GM19372 (cell line): ENCODE measurements around the gene SGTB.
"Not testable (repeated sequence)": the region's sequence is repeated elsewhere in the genome, so short reads cannot be mapped to it uniquely, and the experiment has no call there.

Source experiments
- ATAC-seq: cut with Tn5 transposase; IDR thresholded peaks from one replicate; pipeline ENCODE4 v1.9.1; 2021; ENCODE audit warnings: mild to moderate bottlenecking, low read depth, moderate library complexity; ENCODE audit not compliant: unreplicated experiment

The SGTB gene

DNA sequence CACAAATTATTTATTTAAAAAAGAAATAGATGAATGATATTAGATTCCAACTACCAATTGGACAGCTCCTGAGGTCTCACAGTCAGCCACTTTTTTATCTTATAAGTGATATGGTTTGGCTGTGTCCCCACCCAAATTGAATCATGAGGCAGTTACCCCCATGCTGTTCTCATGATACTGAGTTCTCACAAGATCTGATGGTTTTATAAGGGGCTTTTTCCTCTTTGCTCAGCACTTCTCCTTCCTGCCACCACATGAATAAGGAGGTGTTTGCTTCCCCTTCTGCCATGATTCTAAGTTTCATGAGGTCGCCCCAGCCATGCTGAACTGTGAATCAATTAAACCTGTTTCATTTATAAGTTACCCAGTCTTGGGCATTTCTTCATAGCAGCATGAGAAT lies 13.0 kb upstream of the SGTB start:
- ATAC-seq: no peak

DNA sequence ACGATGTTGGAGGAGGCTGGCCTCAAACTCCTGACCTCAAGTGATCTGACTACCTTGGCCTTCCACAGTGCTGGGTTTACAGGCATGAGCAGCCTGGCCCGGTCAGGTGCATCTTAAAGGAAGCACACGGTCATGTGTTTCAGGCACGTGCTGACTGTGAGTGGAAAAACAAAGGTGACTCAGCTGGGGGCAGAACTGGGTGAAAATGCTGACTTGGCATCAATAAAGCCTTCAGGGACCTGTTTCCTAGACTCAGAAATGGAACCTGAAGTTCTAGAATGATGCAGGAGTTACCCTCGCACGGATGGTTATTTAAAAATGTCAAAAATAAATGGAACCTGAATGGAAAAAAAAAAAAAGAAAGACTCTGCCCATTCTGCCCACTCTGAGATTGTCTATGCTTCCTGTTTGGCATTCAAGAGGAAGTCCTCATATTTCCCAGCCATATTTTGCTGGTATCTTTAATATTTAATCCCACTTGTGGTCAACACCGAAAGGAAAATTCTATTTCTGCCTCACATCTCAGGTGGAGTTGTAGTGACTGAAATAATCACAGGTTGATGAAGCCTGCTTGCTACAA lies 12.4 kb upstream of the SGTB start:
- ATAC-seq: not testable (repeated sequence)

DNA sequence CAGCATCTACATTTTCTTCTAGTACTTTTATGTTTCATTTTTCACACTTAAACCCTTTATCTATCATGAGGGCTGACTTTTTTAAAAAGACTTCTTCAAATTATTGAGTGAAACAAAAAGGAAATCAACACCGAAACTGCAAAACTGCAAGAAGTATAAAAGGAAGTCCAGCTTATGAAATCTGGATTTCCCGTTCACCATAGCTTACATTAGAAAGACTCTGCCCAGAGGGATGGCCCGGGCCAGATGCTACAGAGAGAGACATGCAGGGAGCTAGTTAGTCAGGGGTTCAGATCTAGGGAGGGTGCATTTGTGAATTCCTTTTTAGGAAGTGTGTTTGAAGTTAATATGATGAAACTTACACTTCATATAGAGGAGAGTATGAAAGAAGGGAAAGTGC lies 10.1 kb upstream of the SGTB start:
- not testable (repeated sequence) for ATAC-seq

DNA sequence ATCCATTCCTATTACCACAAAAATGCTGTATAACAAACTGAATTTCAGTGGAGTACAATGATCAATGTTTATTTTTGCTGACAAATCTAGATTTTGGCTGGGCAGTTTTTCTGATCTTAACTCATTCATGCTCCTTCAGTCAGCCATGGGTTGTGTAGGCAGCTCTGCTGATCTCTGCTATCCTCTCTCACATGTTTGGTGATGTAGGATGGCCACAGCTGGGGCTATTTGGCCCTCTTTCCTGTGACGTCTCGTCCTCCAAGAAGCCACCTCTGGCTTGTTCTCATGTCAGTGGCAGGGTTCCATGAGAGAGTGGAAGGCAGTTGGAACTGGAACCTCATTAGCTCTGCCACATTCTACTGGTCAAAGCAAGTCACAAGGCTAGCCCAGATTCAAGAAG lies 9.0 kb upstream of the SGTB start:
- ATAC-seq: no peak

DNA sequence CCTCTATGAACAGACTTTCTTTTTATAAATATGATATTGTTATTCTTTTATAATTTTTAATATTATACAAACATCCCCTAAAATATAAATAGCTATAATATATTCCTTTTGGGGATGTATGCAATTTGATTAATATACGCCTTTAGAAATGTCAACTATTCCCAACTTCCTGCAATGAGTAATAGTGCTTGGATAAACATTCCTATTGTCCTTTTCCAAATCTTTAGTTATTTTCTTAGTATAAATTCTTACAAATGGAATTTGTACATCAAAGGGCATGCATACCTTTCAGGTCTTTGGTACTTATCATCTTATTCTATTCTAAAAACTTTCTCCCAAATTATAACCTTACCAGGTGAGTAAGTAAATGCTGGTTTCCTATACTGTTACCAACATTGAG lies 6.3 kb upstream of the SGTB start:
- no peak for ATAC-seq

DNA sequence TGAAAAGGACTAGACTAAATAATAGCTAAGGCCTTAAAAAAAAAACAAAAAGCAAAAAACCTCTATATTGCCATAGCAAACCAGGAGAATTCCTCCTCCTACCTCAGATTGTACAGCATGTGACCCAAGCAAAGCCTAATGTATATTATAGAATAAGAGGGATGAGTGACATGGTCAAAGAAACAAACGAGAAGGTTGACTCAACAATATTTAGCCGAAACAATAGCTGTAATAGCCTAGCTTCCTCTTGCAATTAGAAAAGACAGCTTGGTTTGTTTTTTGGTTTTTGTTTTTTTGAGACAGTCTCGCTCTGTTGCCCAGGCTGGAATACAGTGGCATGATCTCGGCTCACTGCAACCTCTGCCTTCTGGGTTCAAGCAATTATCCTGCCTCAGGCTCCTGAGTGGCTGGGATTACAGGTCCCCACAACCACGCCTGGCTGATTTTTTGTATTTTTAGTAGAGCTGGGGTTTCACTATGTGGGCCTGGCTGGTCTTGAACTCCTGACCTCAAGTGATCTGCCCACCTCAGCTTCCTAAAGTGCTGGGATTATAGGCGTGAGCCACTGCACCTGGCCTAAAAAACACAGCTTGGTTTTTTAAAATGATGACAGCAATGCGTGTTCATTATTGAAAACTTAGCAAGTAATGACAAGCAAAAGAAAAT lies 5.7 kb upstream of the SGTB start:
- no peak for ATAC-seq

DNA sequence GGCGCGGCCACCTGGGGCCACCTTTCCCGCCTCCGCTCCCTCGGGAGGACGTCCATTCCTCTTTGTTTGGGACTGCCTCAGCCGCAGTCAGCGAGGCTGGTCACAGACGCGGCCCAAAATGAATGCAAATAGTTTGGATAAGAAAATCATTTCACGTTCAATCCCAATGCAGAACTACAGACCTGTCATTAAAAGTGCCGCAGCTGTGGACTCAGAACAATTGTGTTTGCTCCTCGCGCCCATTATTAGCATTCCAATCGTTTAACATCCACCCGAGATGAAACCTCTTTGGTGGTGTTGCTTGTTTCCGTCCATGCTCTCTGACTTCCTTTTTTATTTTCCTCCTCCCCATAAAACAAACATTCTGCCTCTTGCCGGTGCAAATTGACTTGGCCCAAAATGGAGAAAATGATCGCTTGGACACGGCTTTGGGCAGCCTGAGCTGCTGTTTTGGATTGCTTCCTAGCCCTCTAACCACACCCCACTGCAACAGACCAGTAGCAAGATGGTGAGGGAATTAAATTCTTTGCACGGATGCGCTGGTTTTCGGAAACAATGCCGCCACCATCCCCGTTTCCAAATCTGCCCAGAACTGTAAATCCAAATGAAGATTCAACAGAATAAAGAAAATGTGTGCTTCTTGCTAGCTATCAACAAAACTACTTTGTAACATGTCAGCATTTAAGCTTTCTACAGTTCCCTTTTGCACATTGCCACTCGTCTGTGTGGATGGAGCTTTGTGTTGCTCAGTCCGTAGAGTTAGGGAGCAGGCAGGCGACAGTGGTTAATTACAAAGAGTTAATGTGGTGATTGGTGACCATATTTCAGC lies 880 bp upstream of the SGTB start:
- ATAC-seq: peak; percentile 1

DNA sequence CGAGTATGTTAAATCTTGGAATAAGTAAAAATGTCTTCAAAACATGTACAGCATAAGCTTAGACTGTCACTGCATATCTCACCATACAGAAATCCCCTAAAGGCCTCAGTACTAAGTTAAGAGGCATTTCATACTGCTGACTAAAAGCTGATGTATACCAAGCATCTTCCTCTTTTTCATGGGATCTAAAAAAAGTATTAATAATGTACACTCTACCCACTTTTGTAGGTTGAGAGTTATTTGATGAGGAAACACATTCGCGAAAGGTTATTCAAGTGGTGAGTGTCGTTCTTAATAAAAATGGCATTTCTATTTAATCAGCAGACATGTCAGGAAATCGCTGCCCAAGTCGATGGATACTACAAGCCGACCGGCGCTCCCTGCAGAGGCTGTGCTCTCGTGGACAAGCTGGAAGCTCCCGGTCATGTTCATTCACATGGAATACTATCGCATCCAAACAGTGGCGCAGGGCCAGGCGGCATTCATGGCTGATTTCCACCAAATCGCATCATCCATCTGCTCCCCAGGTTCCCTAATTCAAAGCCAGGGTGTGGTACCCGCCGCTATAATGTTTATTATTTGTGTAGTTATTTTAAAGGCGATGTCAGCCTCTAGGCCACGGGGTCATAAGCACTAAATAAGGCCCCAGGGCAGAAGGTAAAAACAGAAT lies 724 bp downstream of the SGTB start:
- peak; percentile 2 for ATAC-seq

DNA sequence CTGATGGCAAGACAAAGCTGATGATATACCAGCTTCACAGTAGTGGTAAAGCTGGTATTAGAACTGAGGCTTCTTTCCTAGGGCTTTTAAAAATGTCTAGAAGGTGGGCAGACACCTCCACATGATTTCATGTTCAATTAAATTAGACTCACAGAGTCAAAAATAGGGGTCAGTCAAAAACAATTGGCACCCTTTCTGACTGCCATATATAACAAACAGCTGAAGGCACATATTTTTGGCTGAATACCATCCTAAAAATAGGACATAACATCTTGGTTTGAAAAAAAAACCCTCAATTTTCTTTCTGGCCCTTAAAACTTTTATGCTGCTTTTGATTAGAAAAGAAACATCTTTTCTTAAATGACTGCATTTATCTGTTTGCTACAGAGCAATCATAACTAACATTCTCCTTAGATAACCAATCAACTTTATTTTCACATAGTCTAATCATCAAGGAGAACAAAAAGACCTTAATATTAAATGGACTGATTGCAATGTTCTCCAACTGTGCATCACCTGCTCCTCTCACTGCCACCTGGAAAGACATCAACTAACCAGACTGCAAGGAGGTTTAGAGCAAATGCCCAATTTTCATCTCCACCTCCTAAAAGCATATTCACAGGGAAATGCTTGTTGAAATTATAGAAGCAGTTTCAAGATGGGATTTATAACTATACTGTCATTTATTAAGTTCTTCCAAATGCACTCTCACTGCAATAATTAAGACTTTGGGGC lies 3.2 kb downstream of the SGTB start:
- no peak for ATAC-seq

DNA sequence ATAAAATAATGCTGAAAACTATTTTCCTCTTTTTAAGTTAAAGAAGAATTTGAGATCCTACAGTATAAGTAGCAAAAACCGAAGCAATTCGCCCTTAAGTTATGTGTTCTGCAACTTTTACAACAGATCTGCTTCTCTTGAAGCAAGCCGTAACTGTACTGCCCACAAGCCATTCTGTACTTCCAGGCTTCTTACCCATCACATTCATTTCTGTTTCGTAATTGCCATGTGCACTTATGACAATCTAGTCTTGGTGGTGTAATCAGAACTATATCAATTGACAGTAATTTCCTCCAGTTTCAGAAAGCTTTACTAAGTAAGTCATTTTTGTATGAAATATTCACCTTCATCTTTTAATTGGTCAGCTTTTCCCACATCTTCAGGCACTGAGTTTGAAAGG lies 13.8 kb downstream of the SGTB start:
- no peak for ATAC-seq

DNA sequence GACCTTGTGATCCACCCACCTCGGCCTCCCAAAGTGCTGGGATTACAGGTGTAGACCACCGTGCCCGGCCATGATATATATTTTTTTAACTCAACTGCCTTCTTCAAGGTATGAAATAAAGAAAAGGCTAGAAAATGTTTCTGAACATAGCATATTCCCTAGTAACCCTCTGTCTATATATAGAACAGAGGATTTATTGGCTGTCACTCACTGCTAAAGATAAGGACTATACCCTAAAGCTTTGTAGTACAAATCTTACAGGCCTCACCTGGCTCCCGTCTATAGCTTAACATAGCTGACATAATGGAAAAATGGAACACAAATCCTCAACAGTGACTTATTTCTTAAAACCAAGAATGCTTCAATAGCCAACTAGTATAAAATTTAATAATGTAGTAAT lies 14.2 kb downstream of the SGTB start:
- ATAC-seq: no peak

DNA sequence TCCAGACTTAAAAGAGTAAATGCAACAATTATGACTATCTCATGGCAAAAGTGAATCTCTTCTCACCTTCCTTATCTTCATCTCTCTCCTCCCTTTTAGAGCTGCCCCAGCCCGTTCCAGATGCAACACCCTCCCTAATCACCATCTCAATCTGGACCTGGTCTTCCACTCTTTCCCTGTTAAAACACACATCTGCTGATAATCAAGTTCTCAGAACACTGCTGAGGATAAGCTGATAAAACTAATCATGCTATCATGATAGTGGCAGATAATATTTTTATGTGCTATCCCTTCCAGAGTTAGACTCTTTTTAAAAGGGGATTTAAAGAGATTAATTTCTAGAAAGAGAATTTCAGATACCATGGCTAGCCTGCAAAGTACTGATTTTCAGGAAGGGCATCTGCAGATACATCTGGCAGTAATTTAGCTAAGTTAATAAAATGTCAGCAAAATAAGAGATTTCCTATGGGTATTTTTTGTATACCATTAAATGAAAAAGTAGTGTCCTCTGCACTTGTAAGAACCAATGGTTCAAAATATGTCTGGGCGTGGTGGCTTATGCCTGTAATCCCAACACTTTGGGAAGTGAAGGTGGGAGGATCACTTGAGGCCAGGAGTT lies 17.2 kb downstream of the SGTB start:
- ATAC-seq: no peak

DNA sequence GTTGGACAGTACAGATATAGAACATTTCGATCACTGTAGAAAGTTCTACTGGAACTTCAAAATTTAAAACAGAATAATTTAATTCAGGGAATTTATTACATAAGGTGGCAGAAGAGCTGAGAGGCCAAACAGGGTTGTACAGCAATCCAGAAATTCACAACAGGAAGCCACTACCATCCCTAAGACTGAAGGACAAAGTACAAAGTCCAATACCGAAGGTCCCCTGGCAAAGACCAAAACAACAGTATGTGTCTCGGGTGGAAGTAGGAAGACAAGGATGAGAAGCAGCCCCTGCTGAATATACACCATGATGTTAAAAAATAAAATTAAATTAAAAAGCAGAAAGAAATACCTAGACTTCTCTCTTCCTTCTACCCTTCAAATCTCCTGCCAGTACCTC lies 19.9 kb downstream of the SGTB start:
- ATAC-seq: no peak

DNA sequence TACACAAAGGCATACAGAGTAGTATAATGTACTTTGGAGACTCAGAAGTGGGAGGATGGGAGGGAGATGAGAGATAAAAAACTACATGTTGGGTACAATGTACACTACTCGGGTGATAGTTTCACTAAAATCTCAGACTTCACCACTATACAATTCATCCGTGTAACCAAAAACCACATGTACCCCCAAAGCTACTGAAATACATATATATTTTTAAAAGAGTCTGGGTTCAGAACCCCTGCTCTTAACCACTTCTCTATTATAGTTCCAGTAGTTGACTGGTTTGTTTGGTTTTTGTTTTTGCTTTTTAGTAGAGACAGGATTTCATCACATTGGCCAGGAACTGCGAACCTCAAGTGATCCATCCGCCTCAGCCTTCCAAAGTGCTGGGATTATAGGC lies 22.6 kb downstream of the SGTB start:
- ATAC-seq: no peak

DNA sequence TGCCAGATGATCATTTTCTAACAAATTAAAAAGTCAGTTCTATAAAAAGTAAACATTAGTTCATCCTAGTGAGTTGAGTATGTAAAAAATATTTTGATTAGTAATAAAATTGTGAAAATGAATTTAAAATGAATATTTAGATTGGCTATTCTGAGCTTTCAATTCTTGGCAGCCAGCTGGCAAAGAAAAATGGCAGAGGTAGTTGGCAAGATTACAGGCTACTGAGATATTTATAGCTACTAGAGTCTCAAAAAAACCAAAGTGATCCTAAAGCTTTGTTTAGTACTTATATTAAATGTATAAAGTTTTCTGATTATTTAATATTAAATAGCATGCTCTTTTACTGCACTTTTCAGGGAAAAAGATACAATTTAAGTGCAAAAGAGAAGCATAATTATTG lies 25.0 kb downstream of the SGTB start:
- no peak for ATAC-seq

DNA sequence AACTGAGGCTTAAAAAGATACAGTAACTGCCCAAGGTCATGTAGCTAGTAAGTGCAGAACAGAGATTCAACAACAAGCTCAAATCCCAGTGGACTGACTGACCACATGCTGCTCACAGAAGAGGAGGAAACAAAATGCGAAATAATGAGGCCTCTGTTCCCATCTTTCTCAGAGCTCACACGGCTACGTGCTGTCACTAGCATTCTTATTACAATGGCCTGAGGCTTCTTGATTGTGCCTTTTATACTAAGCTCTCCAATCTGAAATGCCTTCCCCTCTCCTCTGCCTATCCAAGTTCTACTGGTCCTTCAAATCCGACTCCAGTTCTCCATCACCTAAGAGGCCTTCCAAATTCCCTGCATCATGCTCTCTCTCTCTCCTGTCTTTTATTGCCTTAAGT lies 26.0 kb downstream of the SGTB start:
- no peak for ATAC-seq

DNA sequence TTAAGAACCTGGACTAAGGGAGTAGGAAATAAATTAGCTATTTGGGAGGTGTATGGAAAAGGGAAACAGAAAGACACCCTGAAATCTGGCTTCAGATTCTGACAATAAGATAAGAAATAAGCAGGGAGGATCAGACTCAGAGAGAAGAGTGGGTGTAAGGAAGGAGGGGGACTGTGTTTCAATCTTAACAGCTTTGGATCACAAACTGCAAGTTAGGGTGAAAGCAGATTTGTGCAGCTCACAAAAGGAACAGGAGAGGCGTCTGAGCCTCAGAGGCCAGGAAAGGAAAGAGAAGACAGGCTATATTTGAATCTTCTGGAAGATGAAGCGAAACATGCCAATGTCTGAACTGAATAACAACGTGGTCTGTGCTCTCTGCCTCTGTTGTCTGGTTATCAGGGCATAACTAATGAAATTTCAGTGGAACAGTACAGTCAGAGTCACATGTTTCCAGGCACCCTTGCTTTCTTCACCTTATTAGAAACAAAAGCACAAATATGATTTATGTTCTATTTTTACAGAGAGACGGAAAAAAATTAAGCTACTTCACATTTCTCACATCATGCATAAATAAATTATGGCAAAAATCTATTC lies 26.6 kb downstream of the SGTB start:
- ATAC-seq: no peak

DNA sequence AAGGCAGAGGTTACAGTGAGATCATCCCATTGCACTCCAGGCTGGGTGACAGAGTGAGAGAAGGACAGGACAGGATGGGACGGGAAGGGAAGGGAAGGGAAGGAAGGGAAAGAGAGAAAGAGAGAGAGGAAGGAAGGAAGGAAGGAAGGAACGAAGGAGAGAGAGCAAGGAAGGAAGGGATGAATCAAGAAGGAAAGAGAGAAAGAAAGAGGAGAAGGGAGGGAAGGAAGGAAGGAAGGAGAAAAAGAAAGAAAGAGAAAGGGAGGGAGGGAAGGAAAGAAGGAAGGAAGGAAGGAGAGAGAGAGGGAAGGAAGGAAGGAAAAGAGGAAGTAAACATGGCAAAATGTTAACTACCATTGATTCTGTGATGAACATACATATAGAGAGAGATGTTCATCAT lies 28.8 kb downstream of the SGTB start:
- ATAC-seq: no peak

DNA sequence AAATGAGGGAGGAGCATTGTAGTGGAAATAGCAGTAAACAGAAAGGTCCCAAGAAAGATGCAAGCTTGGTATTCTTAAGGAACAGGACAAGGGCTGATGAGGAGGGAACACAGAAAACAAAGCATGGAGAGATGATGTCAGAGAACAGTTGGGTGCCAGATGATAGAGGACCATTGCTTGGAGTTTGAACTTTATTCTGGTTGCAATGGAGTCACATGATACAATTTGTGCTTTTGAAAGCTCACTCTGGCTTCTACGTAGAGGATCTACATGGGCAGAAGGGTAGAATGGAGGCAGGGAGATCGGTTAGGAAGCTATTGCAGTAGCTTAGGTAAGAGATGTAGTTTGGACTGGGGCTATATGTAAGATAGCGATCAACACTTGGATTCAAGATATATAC lies 39.8 kb downstream of the SGTB start:
- no peak for ATAC-seq

DNA sequence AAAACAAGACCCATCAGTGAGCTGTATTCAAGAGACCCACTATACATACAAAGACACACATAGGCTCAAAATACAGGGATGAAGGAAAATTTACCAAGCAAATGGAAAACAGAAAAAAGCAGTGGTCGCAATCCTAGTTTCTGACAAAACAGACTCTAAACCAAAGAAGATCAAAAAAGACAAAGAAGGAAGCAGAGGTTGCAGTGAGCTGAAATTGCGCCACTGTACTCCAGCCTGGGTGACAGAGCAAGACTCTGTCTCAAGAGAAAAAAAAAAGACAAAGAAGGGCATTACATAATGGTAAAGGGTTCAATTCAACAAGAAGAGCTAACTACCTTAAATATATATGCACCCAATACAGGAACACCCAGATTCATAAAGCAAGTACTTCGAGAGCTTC lies 45.9 kb downstream of the SGTB start:
- not testable (repeated sequence) for ATAC-seq
